Activated gamma-delta T cell (primary cell): Measurements from ENCODE around the gene OLIG1.

ENCODE experiments used
- DNase-seq: peaks from one replicate; lab custom pipeline; 2025; lab: John Stamatoyannopoulos, UW

OLIG1 gene

GRCh38 chr21:33101300-33101911, 31.5 kb downstream of the OLIG1 start:
- no peak for DNase-seq

- no peak for DNase-seq
These were observed 35.1 kb downstream of the OLIG1 start for GRCh38 chr21:33105088-33105487.

GRCh38 chr21:33108228-33108627, 38.3 kb downstream of the OLIG1 start:
- no peak for DNase-seq

- DNase-seq, result no peak
These were observed 39.8 kb downstream of the OLIG1 start for GRCh38 chr21:33109574-33110339.

- no peak for DNase-seq
These were observed 40.4 kb downstream of the OLIG1 start for GRCh38 chr21:33110340-33110715.

- no peak for DNase-seq
These were observed 41.6 kb downstream of the OLIG1 start for GRCh38 chr21:33111577-33111976.

- DNase-seq, result no peak
These were observed 42.2 kb downstream of the OLIG1 start for GRCh38 chr21:33112151-33112550.

- no peak for DNase-seq
These were observed 42.7 kb downstream of the OLIG1 start for GRCh38 chr21:33112681-33113080.

- DNase-seq, result no peak
These were observed 43.2 kb downstream of the OLIG1 start for GRCh38 chr21:33113131-33113530.

- DNase-seq, result no peak
These were observed 44.3 kb downstream of the OLIG1 start for GRCh38 chr21:33114276-33114675.

GRCh38 chr21:33115631-33116510, 45.9 kb downstream of the OLIG1 start:
- DNase-seq, result no peak

- DNase-seq, result no peak
These were observed 46.7 kb downstream of the OLIG1 start for GRCh38 chr21:33116676-33117075.

- DNase-seq, result no peak
These were observed 47.4 kb downstream of the OLIG1 start for GRCh38 chr21:33117101-33117888.
